Measurements from ENCODE around the gene SEZ6L. TPM values are rescaled to one million over a fixed set of nuclear protein-coding genes. Genes with fewer than 3 reads are reported as not detected.

SEZ6L gene
- polyA plus RNA-seq, 1 donor from 2014 or later = 31.9 TPM

DNA sequence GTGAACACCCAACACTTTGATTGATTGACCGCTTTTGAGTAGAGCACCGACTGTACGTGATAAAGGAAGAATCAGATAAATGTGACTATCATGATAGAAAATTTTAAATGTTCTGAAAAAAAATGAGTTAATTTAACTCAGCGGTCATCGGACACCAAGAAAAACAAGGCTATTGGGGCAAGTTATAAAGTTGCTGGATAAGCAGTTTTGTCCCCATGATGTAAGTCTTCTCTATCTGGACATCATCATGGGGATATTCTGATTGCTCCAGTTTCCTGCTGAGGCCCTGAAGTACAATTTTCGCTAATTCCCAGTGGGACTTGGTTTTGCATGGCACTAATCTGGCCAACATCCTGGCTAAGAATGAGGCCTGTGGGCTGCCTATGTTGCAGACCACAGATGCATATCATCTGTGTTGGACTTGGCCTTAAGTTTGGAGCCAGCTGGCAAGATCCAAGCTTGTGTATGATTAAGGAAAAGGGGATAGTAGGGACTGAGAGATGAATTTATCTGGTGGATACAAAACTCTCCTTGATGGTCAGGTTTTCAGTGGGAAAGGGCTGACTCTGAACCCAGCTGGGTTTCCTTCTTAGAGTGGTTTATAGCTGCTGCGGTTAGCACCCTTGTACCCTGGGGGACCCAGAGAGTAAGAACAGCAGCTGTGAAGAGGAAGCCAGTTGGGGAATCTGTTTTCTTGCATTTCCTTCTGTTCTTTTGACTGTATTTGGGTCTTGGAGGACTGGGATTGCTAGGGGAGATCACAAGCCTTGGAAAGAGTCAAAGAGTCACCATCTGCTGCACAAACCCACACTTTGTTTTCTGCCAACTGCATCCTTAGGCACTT lies 118.3 kb downstream of the SEZ6L start:
- Histone ChIP-seq H3F3A (ENCODE audit: insufficient read depth, low read length, poor library complexity, severe bottlenecking) (no peaks in the 10 kb centered on the region), H3K9me2 (ENCODE audit: insufficient read depth, low read length) (no peaks in the 10 kb centered on the region), H3K4me2 (ENCODE audit: low read length) (no peak overlapping the region), H3K36me3 (ENCODE audit: insufficient read depth, low read length) (no peaks in the 10 kb centered on the region), H3K79me2 (replicated peaks; ENCODE audit: insufficient read depth, low read length) (no peaks in the 10 kb centered on the region), H3K27ac (ENCODE audit: low read length) (no peak overlapping the region), H4K20me1 (ENCODE audit: insufficient read depth) (no peaks in the 10 kb centered on the region), H3K9ac (ENCODE audit: low read length) (no peak overlapping the region), H2AFZ (ENCODE audit: low read depth, low read length) (no peak overlapping the region), H3K27me3 (ENCODE audit: insufficient read depth, low read depth, low read length) (no peaks in the 10 kb centered on the region), H3K9me3 (ENCODE audit: low read length) (no peaks in the 10 kb centered on the region), H3K4me3 (ENCODE audit: low read length) (no peak overlapping the region)
- TF ChIP-seq, protein P1, sequence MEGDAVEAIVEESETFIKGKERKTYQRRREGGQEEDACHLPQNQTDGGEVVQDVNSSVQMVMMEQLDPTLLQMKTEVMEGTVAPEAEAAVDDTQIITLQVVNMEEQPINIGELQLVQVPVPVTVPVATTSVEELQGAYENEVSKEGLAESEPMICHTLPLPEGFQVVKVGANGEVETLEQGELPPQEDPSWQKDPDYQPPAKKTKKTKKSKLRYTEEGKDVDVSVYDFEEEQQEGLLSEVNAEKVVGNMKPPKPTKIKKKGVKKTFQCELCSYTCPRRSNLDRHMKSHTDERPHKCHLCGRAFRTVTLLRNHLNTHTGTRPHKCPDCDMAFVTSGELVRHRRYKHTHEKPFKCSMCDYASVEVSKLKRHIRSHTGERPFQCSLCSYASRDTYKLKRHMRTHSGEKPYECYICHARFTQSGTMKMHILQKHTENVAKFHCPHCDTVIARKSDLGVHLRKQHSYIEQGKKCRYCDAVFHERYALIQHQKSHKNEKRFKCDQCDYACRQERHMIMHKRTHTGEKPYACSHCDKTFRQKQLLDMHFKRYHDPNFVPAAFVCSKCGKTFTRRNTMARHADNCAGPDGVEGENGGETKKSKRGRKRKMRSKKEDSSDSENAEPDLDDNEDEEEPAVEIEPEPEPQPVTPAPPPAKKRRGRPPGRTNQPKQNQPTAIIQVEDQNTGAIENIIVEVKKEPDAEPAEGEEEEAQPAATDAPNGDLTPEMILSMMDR (IDR thresholded peaks at IDR 0.05; ENCODE audit: poor library complexity, severe bottlenecking) = no peak
- TF ChIP-seq MXI1 (conservative IDR thresholded peaks at IDR 0.05; ENCODE audit: poor library complexity, severe bottlenecking) (no peak), REST (IDR thresholded peaks at IDR 0.05; ENCODE audit: borderline replicate concordance) (no peak), RAD21 (conservative IDR thresholded peaks at IDR 0.05) (no peak), EZH2 (IDR thresholded peaks at IDR 0.05; ENCODE audit: borderline replicate concordance, insufficient read depth, low read length, poor library complexity, severe bottlenecking) (no peak), TAF1 (IDR thresholded peaks at IDR 0.05; ENCODE audit: low read depth) (no peak), EP300 (conservative IDR thresholded peaks at IDR 0.05; ENCODE audit: poor library complexity, severe bottlenecking) (no peak), POLR2AphosphoS5 (IDR thresholded peaks at IDR 0.05) (no peak), SMC3 (conservative IDR thresholded peaks at IDR 0.05; ENCODE audit: poor library complexity) (no peak)

DNA sequence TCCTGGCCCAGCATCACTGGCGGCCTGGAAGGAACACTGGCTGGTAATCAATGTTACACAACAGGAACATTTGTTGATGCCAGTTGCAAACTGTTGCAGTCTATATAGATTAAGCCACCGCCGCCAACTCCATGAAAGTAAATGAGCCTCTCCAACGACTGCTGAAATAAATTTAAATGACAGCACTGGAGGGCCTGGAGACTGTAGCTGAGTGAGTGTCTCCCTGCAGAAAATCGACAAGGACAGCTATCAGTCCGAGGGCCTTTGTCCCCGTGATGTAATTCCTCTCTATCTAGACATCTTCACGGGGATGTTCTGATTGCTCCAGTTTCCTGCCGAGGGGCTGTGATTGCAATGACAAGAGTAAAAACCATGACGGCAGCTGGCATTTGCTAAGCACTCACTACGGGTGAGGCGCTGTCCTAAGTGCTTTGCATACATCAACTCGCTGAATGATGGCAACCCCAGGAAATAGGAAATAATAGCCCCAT lies 120.4 kb downstream of the SEZ6L start:
- Histone ChIP-seq H3K36me3 (ENCODE audit: insufficient read depth, low read length) (peaks cover 4% of the 10 kb centered on the region), H3K4me3 (ENCODE audit: low read length) (no peak overlapping the region), H3K79me2 (replicated peaks; ENCODE audit: insufficient read depth, low read length) (no peaks in the 10 kb centered on the region), H3K27ac (ENCODE audit: low read length) (peak overlapping the region; percentile 2), H3K9me2 (ENCODE audit: insufficient read depth, low read length) (no peaks in the 10 kb centered on the region), H3K4me2 (ENCODE audit: low read length) (no peak overlapping the region), H4K20me1 (ENCODE audit: insufficient read depth) (no peaks in the 10 kb centered on the region), H3K27me3 (ENCODE audit: insufficient read depth, low read depth, low read length) (no peaks in the 10 kb centered on the region), H3K9ac (ENCODE audit: low read length) (no peak overlapping the region), H2AFZ (ENCODE audit: low read depth, low read length) (no peak overlapping the region), H3F3A (ENCODE audit: insufficient read depth, low read length, poor library complexity, severe bottlenecking) (no peaks in the 10 kb centered on the region), H3K9me3 (ENCODE audit: low read length) (no peaks in the 10 kb centered on the region)
- TF ChIP-seq MXI1 (conservative IDR thresholded peaks at IDR 0.05; ENCODE audit: poor library complexity, severe bottlenecking) (no peak), EP300 (conservative IDR thresholded peaks at IDR 0.05; ENCODE audit: poor library complexity, severe bottlenecking) (peak; percentile 53), TAF1 (IDR thresholded peaks at IDR 0.05; ENCODE audit: low read depth) (no peak), SMC3 (conservative IDR thresholded peaks at IDR 0.05; ENCODE audit: poor library complexity) (no peak), POLR2AphosphoS5 (IDR thresholded peaks at IDR 0.05) (no peak), EZH2 (IDR thresholded peaks at IDR 0.05; ENCODE audit: borderline replicate concordance, insufficient read depth, low read length, poor library complexity, severe bottlenecking) (no peak), RAD21 (conservative IDR thresholded peaks at IDR 0.05) (no peak), REST (IDR thresholded peaks at IDR 0.05; ENCODE audit: borderline replicate concordance) (peak; percentile 30)
- TF ChIP-seq, protein P1 (IDR thresholded peaks at IDR 0.05; ENCODE audit: poor library complexity, severe bottlenecking) = no peak

All from neural cell (in vitro differentiated cells).